ENCODE measurements around the gene CEBPG.

Gene CEBPG

DNA sequence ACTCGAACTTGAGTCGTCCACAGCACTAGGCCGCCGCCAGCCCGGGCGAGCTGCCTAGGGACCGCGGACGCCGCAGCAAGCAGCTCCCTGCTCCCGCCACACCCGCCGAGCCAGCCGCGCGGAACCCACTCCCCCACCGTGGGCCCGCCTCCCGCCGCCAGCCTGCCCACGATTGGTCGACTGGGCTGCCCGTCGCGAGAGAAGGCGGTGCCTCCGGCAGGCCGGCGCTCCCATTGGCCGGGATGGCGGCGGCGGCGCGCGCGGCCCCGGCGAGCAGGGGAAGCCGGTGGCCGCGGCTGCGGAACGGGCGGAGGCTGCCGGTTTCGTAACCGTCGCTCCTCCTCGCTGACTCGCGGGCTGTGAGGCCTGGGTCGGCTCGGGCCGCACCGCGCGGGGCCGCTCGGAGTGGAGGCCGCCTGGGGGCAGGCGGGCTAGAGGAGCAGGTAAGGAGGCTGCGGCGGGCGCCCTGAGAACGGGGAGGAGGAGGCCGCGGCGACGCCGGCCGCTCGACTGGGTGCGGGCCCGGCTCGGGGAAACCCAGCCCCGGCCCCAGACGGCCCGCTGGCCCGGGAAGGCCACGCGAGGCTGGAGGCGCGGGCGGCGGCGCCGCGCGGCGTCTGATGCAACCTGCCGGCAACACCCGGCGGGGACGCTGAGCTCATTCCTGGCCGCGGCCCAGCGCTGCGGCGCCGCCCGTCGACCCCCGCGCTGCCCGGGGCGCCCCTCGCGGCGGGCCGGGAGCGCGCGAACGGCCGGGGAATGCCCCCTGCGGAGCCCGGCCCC lies at the start of gene CEBPG:
TSS of gene CEBPG (plus strand) at position 257 of the 783 bp plus-strand sequence. CDS start 5,531 bp downstream, outside the sequence.
- peak; percentile 79 for DNase-seq (ENCODE audit: low read depth, low spot score)

DNA sequence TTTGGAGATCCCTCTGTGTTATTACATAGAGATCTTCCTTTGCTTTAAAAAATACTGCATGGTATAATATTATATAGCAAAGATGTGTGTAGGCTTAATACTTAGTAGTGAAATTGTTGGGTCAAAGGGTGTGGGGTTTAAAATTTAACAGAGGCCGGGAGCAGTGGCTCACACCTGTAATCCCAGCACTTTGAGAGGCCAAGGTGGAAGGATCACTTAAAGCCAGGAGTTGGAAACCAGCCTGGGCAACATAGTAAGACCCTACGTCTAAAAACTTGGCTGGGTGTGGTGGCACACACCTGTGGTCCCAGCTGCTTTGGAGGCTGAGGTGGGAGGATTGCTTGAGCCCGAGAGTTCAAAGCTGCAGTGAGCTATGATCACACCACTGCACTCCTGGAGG lies 48.9 kb upstream of the CEBPG start:
- DNase-seq (ENCODE audit: low read depth, low spot score) = no peak

DNA sequence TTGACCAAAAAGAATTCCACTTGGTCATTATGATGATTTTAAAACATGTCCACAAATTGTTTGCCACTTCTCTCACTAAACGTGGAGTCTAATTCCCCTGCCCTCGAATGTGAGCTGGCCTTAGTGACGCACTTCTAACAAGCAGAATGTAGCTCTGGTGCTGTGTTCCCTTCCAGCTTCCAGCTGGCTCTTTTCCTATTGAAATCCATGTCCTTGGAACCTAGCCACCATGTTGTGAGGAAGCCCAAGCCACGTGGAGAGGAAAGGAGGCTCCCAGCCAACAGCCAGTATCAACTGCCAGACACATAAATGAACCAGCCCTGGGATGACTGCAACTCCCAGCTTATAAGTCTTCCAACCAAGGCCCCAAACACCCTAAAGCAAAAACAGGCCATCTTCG lies 47.6 kb upstream of the CEBPG start:
- DNase-seq (ENCODE audit: low read depth, low spot score) = no peak

DNA sequence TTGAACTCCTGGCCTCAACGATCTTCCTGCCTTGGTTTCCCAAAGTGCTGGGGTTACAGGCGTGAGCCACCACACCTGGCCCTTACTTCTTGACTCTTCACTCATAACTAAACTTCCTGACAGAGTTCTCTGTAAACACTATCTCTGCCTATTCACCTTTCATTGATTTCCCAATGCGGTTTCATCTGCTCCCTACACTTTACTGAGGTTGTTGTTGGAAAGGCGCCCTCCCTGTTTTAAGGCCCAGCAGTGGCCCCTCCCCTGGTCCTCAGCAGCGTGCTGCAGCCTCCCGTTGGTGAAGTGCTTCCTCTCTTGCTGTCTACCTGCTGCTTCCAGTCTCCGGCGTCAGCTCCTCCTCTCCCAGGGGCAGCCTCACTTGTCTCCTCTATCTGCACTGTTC lies 44.4 kb upstream of the CEBPG start:
- DNase-seq (ENCODE audit: low read depth, low spot score) = no peak

DNA sequence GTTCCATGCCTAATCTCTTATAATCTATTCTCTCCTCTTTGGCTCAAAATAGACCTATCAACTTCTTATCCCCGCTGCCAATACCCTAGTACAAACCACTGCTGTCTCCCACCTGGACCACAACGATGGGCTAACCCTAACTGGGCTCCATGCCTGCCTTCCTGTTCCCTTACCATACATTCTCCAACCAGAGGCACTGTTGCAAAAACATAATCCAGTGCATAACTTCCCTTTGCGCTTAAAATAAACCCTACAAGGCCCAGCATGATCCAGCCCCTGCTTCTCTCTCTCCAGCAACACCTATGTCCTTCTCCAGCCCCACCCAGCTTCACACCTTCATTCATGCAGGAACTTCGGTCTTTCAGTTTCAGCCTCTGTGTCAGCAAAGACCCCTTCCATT lies 43.8 kb upstream of the CEBPG start:
- DNase-seq (ENCODE audit: low read depth, low spot score) = no peak

DNA sequence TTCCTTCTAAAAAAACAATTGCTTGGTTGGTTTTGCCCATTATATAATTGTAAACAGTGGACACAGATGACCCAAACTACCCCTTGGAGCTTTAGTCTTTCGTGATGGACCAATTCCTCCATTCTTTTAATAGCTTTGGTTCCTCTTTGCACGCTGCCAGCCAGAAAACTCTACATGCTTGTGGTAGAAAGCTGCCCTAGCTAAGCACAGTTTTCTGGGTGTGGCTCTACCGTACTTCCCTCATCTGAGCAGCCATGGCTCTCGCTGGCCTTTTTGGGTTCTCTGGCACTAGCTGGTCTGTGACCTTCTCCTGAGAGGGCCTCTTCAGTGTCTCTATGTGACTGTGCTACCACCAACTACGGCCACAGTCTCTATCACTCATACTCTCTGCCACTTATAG lies 41.3 kb upstream of the CEBPG start:
- DNase-seq (ENCODE audit: low read depth, low spot score) = no peak

DNA sequence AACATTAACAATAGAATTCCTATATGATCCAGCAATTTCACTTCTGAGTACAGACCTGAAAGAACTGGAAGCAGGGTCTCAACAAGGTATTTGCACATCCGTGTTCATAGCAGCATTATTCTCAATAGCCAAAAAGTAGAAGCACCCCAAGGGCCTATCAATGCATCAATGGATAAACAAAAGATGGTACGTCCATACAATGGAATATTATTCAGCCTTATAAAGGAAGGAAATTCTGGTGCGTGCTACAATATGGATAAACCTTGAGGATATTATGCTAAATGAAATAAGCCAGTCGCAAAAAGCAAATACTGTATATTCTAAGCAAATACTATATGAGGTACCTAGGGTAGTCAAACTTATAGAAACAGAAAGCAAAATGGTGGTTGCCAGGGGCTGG lies 40.4 kb upstream of the CEBPG start:
- DNase-seq (ENCODE audit: low read depth, low spot score) = no peak

DNA sequence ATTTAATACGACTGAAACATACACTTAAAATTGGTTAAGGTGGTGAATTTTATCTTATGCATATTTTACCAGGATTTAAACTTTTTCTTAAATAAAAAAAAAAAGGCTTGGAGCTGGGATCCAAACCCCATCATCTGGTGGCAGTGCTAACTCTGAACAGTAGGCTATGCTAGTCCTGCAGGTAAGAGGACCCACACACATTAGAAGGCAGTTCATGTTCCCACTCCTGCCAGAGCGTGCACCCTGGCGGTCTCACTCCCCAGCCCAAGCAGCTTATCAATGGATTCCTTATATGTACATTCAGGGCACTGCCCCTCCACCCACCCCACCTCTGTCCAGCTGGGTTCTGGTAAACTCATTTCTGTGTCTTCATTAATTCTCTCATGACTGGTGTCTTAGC lies 39.9 kb upstream of the CEBPG start:
- no peak for DNase-seq (ENCODE audit: low read depth, low spot score)

DNA sequence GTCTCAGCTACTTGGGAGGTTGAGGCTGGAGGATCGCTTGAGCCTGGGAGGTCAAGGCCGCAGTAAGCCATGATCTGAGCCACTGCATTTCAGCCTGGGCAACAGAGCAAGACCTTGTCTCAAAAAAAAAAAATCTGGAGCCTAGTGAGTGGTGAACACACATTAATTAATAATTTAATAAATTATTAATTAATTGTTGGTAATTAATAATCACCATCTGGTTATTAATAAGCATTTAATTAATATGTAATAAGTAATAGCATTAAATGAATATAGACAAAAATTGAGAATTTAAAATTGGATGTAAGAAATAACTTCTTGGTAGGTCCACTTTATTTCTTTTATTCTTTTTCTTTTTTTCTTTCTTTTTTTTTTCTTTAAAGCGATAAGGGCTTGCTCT lies 39.2 kb upstream of the CEBPG start:
- no peak for DNase-seq (ENCODE audit: low read depth, low spot score)

DNA sequence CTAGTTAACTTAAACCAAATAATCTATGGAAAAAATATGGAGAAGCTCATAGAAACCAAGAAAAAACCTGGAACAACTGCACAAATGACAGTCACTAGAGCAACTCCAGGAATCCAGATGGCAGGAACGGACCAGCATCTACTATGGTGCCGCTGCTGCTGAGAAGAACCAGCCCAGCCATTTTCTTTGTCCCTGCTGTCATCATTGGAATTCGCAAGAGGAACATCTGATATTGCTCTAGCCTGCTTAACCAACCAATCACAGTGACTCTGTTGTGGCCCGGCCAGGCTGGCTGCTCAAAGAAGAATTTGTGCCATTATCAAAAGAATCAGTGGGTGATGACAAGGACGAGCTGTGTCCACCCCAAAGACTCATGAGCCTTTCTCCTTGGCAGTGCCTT lies 38.1 kb upstream of the CEBPG start:
- DNase-seq (ENCODE audit: low read depth, low spot score) = no peak

DNA sequence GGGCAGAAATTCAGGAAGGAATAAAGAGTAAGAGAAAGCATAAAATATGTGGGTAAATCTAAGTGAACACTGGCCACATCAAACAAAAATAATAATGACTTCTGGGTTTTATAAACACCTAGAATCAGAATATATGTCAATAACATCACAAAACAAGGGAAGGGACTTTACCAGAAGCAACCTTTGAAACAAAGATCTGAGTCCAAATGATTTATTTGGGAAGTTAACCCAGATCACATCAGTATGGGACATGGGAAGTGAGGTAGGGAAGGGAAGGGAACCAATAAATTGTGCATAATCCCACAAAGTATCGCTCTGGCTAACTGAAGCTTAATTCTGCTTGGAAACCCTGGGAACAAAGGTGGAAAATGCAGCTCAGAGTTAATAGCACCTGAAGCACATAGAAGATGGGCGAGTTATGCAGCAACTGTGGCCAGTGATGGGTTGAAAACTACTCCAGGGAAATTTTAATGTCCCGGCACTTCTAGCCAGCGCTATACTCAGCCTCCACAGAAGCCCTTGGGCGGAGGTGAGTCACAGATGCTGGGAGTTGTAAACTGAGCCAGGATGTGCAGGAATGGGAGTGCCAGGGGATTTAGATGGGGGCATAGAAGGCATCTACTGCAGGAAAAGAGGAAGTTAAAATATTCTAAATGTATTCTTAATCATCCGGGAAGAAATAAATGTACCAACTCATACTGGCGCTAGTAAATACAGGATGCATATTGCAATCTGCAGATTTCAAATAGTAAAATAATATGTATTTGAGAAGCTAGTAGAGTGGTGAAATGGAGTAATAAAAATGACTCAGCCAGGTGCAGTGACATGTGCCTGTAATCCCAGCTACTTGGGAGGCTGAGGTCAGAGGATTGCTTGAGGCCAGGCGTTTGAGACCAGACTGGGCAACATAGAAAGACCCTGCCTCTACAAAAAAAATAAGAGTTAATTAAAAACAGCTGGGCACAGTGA lies 34.2 kb upstream of the CEBPG start:
- no peak for DNase-seq (ENCODE audit: low read depth, low spot score)

DNA sequence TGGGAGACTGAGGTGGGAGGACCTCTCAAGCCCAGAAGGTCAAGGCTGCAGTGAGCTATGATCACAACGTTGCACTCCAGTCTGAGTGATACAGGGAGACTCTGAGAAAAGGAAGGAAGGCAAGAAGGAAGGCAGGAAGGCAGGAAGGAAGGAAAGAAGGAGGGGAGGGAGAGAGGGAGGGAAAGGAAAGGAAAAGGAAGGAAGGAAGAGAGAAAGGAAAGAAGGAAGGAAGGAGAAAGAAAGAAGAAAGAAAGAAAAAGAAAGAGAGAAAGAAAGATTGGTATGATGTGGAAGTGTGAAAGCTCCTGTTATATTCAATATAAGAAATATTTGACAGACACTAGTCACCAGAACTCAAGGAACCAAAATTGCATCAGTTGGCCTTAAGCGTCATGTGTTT lies 32.5 kb upstream of the CEBPG start:
- no peak for DNase-seq (ENCODE audit: low read depth, low spot score)

DNA sequence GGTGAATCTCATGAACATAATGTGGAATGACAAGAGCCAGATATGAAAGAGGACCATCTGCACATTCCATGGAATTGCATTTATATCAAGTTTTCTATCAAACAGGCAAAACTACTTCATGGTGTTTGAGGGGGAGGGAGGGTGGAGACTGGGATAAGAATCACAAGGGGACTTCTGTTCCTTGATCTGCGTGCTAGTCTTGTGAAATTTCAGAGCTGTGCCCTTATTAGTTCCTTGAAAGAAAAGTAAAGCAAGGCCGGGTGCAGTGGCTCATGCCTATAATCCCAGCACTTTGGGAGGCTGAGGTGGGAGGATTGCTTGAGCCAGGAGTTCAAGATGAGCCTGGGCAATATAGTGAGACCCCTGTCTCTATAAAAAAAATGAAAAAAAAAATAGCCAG lies 30.2 kb upstream of the CEBPG start:
- no peak for DNase-seq (ENCODE audit: low read depth, low spot score)

DNA sequence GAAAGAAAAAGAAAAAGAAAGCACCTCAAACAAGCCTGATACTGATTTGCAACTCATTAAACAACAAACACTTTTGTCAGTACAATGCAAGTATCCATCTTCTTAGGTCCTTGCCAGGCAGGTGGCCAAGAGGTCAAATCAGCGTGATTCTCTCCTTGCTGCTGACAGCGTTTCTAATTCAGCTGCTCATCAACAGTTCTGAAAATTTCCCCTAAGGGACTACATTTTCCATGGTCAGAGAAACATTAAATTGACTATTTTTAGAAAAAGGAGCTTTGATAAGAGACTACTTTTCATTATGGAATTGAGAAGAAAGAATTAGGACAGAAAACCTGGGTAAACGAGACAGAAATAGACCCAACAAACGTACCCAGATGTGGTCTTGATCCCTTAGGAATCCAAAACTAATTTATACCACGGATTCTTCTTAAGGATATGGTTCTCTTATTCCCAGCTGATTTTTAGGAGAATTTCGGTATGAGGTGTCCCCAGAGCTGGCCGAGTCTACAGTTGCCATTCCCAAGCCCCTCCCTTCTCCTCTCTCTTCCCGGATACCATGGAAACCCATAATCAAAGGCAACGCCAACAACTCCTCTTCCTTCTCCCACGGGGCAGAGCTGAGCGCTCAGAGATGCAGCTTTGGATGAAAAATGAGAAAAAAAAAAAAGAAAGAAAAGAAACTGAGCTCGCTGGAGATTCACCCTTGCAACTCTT lies 29.5 kb upstream of the CEBPG start:
- DNase-seq (ENCODE audit: low read depth, low spot score) = no peak

DNA sequence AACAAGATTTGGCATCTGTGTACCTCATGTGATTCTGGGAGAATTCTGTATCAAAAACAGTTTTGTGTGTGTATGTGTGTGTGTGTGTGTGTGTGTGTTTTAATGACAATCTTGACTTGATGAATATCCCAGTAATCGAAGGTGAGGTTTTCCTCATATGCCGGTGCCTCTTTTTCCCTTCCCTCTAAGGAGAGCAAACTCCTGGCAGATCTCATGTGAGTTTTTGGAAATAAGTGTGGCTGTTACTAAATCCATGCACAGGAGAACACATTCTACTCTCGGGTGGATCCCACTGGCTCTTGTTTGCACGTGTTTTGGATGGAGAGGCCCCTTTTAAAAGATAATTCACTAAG lies 29.0 kb upstream of the CEBPG start:
- DNase-seq (ENCODE audit: low read depth, low spot score) = no peak

DNA sequence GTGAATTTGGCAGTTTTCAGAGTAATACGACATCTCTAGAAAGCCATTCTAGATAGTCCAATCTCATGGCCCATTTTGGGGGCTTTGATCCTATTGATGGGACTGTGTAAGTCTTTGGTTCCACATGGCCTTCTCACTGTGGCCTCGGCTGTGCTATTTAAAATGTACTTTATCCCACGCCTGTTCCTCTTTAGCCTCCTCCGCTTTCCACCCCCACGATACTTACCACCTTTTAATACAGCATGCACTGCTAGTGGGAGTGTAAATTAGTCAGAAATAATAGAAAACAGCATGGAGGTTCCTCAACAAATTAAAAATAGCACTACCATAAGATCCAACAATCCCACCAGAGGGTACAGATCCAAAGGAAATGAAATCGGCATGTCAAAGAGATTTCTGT lies 28.3 kb upstream of the CEBPG start:
- no peak for DNase-seq (ENCODE audit: low read depth, low spot score)

DNA sequence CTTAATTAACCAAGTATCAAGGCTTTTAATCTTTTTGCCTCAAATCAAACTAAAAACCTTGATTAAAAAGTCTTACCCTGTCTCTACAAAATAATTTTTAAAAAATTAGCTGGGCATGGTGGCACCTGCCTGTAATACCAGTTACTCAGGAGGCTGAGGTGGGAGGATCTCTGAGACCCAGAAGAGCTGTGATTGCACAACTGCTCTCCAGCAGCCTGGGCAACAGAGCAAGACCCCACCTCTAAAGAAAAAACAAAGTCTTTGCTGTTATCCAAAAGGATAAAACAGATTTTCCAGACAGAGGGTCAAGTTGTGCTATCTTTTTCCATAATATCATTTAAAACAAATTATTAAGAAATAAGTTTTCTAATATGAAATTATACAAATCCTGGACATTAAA lies 26.8 kb upstream of the CEBPG start:
- no peak for DNase-seq (ENCODE audit: low read depth, low spot score)

DNA sequence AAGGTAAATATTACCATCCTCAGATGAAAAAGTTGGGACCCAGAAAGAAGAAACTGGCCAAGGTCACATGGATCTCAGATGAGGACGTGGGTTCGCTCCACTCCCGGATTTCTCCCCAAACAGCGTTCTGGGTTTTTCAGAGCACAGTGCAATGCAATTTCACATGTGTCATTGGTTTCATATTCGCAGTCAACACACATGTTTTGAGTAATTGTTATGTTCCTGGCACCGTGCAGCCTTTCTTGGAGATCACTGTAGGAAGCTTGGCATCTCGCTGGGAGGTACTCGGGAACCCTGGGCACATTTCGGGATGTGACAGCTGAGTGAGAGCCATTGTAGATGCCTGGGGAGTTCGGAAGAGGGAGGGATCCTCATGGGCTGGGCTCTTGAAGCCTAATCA lies 26.2 kb upstream of the CEBPG start:
- no peak for DNase-seq (ENCODE audit: low read depth, low spot score)

DNA sequence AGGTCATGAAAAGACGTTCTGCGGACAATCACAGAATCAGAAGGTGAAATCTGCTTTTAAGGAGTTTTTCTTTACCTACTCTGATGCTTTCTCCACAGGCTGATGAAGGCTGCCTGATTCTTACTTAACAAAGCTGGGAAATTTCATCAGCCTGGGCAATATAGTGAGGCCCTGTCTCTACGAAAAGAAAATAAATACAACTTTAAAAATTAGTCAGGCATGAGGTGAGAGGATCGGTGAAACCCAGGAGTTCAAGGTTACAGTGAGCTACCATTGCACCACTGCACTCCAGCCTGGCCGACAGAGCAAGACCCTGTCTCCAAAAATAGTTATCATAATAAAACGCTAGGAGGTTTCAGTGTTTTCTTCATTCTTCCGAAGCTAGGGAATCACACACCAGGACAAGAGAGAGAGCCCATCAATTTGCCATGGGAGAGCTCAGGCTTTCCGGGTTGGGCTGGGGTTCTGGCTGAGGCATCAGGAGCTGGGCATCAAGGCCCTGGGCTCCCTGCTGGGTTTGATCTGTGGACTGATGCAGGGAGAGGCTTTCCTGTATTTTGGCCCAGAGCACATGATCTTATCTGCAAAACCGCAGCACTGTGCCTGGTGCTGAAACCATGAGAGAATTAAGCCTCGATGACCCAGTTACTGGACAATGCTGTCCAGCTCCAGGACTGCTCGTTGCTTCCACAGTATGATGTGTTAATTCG lies 25.1 kb upstream of the CEBPG start:
- DNase-seq (ENCODE audit: low read depth, low spot score) = no peak

DNA sequence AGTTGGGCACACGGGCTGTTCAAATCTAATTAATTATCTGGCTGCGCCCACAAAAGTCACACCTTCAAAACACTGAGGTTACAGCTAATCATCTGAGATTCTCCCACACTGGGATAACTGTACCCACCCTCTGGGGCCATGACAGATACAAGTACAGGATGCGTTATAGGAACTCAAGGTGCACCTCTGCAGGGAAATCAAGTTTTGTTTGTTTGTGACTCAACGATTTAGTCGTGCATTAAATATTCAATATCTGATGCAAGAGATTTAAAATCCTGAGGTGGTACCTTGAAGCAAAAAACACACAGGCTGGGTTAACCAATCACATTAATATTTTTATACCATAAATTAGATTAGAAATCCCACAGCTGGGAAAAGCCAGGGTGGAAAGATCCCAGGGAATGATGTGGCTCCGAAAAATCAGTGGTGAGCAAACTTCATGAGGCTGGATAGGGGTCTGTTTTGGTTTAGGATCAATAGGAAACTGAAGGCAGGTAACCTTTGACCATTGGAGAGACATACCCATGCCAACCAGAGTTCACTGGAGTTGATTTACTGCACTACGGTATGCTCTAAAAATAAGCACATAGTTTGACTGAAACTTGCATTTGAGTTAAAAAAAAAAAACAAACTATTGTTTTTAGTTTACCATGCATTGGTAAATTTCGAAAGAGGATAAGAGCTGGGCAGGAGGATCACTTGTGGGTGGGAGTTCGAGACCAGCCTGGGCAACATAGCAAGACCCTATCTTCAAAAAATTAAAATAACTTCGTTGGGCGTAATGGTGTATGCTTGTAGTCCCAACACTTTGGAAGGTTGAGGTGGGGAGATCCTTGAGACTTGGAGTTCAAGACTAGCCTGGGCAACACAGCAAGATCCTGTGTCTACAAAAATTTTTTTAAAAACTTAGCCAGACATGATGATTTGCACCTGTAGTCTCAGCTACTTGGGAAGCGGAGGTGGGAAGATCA lies 23.9 kb upstream of the CEBPG start:
- DNase-seq (ENCODE audit: low read depth, low spot score) = no peak

Measured in activated naive CD8-positive, alpha-beta T cell treated with anti-CD3 and anti-CD28 coated beads, Interleukin-2, amount 50 U/mL, for 16 hours (primary cell).